ENCODE results near the gene TTC8. TPM values are rescaled to one million over a fixed set of nuclear protein-coding genes. Genes with fewer than 3 reads are reported as not detected.

The TTC8 gene
- total RNA-seq (27.5 and 31.2 TPM in 2 replicates), polyA plus RNA-seq (44.2 and 49.4 TPM in 2 replicates), polyA minus RNA-seq (ENCODE audit: low replicate concordance) (5.1 and 6.7 TPM in 2 replicates)
- polyA plus RNA-seq (2012): 27.6 and 28.7 TPM in 2 replicates

- no peaks in the 10 kb centered on the region for H4K20me1 ChIP-seq (ENCODE audit: control insufficient read depth, extremely low read depth, insufficient read depth, low read length)
- DNase-seq (ENCODE audit: low read depth in 2 of 2): peak; percentile 89 to 92
- H2AFZ ChIP-seq (ENCODE audit: low read length): peak within 1 kb of the TSS; percentile 100
- no peaks in the 10 kb centered on the region for H3K27me3 ChIP-seq (ENCODE audit: control insufficient read depth, insufficient read depth, low read length)
- peaks cover 2% of the 10 kb centered on the region for H3K4me1 ChIP-seq (ENCODE audit: control insufficient read depth, extremely low read depth, insufficient read depth, low read length)
- peak within 1 kb of the TSS; percentile 86 for H3K9ac ChIP-seq (ENCODE audit: insufficient read depth, low read length)
- peak within 1 kb of the TSS; percentile 75 to 86 (median 80) for H3K4me3 ChIP-seq (replicated peaks in 1 of 4; ENCODE audit: control extremely low read depth in 1 of 4, insufficient read depth in 1 of 4, low read depth in 3 of 4, low read length in 4 of 4)
- no peaks in the 10 kb centered on the region for H3K9me3 ChIP-seq (ENCODE audit: control insufficient read depth, insufficient read depth, low read depth, low read length)
- peaks cover 18% of the 10 kb centered on the region for H3K79me2 ChIP-seq (ENCODE audit: control insufficient read depth, insufficient read depth, low read length)
- peak within 1 kb of the TSS; percentile 96 for H3K4me2 ChIP-seq (ENCODE audit: extremely low read depth, insufficient read depth, low read length)
- peak within 1 kb of the TSS; percentile 94 for H3K27ac ChIP-seq (ENCODE audit: insufficient read depth, low read length)
- TF ChIP-seq, protein P1, sequence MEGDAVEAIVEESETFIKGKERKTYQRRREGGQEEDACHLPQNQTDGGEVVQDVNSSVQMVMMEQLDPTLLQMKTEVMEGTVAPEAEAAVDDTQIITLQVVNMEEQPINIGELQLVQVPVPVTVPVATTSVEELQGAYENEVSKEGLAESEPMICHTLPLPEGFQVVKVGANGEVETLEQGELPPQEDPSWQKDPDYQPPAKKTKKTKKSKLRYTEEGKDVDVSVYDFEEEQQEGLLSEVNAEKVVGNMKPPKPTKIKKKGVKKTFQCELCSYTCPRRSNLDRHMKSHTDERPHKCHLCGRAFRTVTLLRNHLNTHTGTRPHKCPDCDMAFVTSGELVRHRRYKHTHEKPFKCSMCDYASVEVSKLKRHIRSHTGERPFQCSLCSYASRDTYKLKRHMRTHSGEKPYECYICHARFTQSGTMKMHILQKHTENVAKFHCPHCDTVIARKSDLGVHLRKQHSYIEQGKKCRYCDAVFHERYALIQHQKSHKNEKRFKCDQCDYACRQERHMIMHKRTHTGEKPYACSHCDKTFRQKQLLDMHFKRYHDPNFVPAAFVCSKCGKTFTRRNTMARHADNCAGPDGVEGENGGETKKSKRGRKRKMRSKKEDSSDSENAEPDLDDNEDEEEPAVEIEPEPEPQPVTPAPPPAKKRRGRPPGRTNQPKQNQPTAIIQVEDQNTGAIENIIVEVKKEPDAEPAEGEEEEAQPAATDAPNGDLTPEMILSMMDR (conservative IDR thresholded peaks at IDR 0.05 in 1 of 2, IDR thresholded peaks at IDR 0.05 in 1 of 2; ENCODE audit: low read depth in 1 of 2, low read length in 2 of 2): no peak
- no peak for TF ChIP-seq EZH2 (IDR thresholded peaks at IDR 0.05; ENCODE audit: low read length, missing control alignments)
- H3K36me3 ChIP-seq (ENCODE audit: control insufficient read depth, insufficient read depth, low read length): no peaks in the 10 kb centered on the region
Observed at GRCh38 chr14:88824314-88825077, at the start of gene TTC8. TTC8 (plus strand) TSS chr14:88824651; CDS start chr14:88824708, 57 bp downstream.

- Histone ChIP-seq H3K9ac (ENCODE audit: insufficient read depth, low read length) (no peak overlapping the region), H3K4me1 (ENCODE audit: control insufficient read depth, extremely low read depth, insufficient read depth, low read length) (no peaks in the 10 kb centered on the region), H3K27me3 (ENCODE audit: control insufficient read depth, insufficient read depth, low read length) (no peaks in the 10 kb centered on the region), H3K4me3 (replicated peaks in 1 of 4; ENCODE audit: control extremely low read depth in 1 of 4, insufficient read depth in 1 of 4, low read depth in 3 of 4, low read length in 4 of 4) (no peak overlapping the region), H3K36me3 (ENCODE audit: control insufficient read depth, insufficient read depth, low read length) (no peaks in the 10 kb centered on the region), H3K9me3 (ENCODE audit: control insufficient read depth, insufficient read depth, low read depth, low read length) (no peaks in the 10 kb centered on the region), H3K27ac (ENCODE audit: insufficient read depth, low read length) (no peak overlapping the region), H4K20me1 (ENCODE audit: control insufficient read depth, extremely low read depth, insufficient read depth, low read length) (no peaks in the 10 kb centered on the region), H3K4me2 (ENCODE audit: extremely low read depth, insufficient read depth, low read length) (no peak overlapping the region), H2AFZ (ENCODE audit: low read length) (no peak overlapping the region), H3K79me2 (ENCODE audit: control insufficient read depth, insufficient read depth, low read length) (no peaks in the 10 kb centered on the region)
- TF ChIP-seq, protein P1 (conservative IDR thresholded peaks at IDR 0.05 in 1 of 2, IDR thresholded peaks at IDR 0.05 in 1 of 2; ENCODE audit: low read depth in 1 of 2, low read length in 2 of 2): no peak
- TF ChIP-seq EZH2 (IDR thresholded peaks at IDR 0.05; ENCODE audit: low read length, missing control alignments): no peak
- DNase-seq (ENCODE audit: low read depth in 2 of 2): no peak
Observed at GRCh38 chr14:88775532-88775931, 48.9 kb upstream of the TTC8 start.

GRCh38 chr14:88785911-88786310, 38.5 kb upstream of the TTC8 start:
- no peaks in the 10 kb centered on the region for H4K20me1 ChIP-seq (ENCODE audit: control insufficient read depth, extremely low read depth, insufficient read depth, low read length)
- H3K36me3 ChIP-seq (ENCODE audit: control insufficient read depth, insufficient read depth, low read length): no peaks in the 10 kb centered on the region
- H3K4me3 ChIP-seq (replicated peaks in 1 of 4; ENCODE audit: control extremely low read depth in 1 of 4, insufficient read depth in 1 of 4, low read depth in 3 of 4, low read length in 4 of 4): no peak overlapping the region
- H3K27me3 ChIP-seq (ENCODE audit: control insufficient read depth, insufficient read depth, low read length): no peaks in the 10 kb centered on the region
- no peak overlapping the region for H3K4me2 ChIP-seq (ENCODE audit: extremely low read depth, insufficient read depth, low read length)
- H3K27ac ChIP-seq (ENCODE audit: insufficient read depth, low read length): no peak overlapping the region
- H3K4me1 ChIP-seq (ENCODE audit: control insufficient read depth, extremely low read depth, insufficient read depth, low read length): no peaks in the 10 kb centered on the region
- no peaks in the 10 kb centered on the region for H3K9me3 ChIP-seq (ENCODE audit: control insufficient read depth, insufficient read depth, low read depth, low read length)
- H2AFZ ChIP-seq (ENCODE audit: low read length): no peak overlapping the region
- H3K9ac ChIP-seq (ENCODE audit: insufficient read depth, low read length): no peak overlapping the region
- DNase-seq (ENCODE audit: low read depth in 2 of 2): no peak
- H3K79me2 ChIP-seq (ENCODE audit: control insufficient read depth, insufficient read depth, low read length): no peaks in the 10 kb centered on the region
- TF ChIP-seq, protein P1 (conservative IDR thresholded peaks at IDR 0.05 in 1 of 2, IDR thresholded peaks at IDR 0.05 in 1 of 2; ENCODE audit: low read depth in 1 of 2, low read length in 2 of 2): no peak
- TF ChIP-seq EZH2 (IDR thresholded peaks at IDR 0.05; ENCODE audit: low read length, missing control alignments): no peak
